Omental fat pad (tissue), 4 donors: ENCODE results near the gene BCL2A1. TPM values are rescaled to one million over a fixed set of nuclear protein-coding genes. Genes with fewer than 3 reads are reported as not detected.
"Not testable (repeated sequence)": the region's sequence is repeated elsewhere in the genome, so short reads cannot be mapped to it uniquely, and the experiment has no call there.

Source experiments
- ATAC-seq: fragments of 150-250 bp; one replicate; pipeline ENCODE4 v1.9.1; 2016; ENCODE audit warnings: mild to moderate bottlenecking, moderate library complexity; ENCODE audit not compliant: low FRiP score
- DNase-seq: peaks from one replicate; pipeline ENCODE4 v3.0.0-alpha.2; 2019; ENCODE audit warnings: low spot score
- total RNA-seq, 4 donors: library from RNA; depleted of rRNA; stranded (reverse); fragments of >200 nt; gene quantifications; one replicate each; pipeline ENCODE4 v1.1.0, GENCODE V29; 2016
- TF ChIP-seq, protein P1 (sequence below), 3 donors: fragments of 450-650 bp; IDR thresholded peaks; one replicate each; pipeline ENCODE4 v1.5.1; 2016 to 2017; ENCODE audit warnings: antibody characterized with exemption in 3 of 3, mild to moderate bottlenecking in 3 of 3, moderate library complexity in 2 of 3

The BCL2A1 gene
- total RNA-seq, 4 donors from 2014 or later = 1.8 to 20.4 (median 16.1) TPM

DNA sequence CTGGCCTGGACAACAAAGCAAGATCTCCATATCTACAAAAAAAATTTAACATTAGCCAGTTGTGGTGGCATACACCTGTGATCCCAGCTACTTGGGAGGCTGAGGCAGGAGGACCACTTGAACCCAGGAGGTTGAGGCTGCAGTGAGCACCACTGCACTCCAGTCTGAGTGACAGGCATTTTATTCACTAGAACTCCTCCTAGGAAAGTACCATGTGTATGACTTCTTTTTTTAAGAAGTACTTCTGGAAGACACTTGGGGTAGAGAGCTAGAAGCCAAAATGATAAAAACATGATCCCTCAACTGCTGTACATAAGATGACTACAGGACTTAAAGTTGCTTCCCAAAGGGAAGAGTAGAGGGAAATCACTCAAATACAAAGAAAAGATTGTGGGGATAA is 24.0 kb downstream of the BCL2A1 start:
- ATAC-seq (no peak), DNase-seq (no peak)

DNA sequence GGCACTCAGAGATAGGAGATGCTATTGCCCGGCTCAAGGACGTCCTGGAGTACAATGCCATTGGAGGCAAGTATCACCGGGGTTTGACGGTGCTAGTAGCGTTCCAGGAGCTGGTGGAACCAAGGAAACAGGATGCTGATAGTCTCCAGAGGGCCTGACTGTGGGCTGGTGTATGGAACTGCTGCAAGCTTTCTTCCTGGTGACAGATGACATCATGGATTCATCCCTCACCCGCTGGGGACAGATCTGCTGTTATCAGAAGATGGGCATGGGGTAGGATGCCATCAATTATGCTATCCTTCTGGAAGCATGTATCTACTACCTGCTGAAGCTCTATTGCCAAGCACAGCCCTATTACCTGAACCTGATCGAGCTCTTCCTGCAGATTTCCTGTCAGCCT is 26.4 kb downstream of the BCL2A1 start:
- ATAC-seq (no peak), DNase-seq (no peak)
- TF ChIP-seq, protein P1, sequence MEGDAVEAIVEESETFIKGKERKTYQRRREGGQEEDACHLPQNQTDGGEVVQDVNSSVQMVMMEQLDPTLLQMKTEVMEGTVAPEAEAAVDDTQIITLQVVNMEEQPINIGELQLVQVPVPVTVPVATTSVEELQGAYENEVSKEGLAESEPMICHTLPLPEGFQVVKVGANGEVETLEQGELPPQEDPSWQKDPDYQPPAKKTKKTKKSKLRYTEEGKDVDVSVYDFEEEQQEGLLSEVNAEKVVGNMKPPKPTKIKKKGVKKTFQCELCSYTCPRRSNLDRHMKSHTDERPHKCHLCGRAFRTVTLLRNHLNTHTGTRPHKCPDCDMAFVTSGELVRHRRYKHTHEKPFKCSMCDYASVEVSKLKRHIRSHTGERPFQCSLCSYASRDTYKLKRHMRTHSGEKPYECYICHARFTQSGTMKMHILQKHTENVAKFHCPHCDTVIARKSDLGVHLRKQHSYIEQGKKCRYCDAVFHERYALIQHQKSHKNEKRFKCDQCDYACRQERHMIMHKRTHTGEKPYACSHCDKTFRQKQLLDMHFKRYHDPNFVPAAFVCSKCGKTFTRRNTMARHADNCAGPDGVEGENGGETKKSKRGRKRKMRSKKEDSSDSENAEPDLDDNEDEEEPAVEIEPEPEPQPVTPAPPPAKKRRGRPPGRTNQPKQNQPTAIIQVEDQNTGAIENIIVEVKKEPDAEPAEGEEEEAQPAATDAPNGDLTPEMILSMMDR (IDR thresholded peaks at IDR 0.05) = no peak

More for the DNA sequence above, 24.0 kb downstream of the BCL2A1 start:
- TF ChIP-seq, protein P1 (IDR thresholded peaks at IDR 0.05) = no peak

DNA sequence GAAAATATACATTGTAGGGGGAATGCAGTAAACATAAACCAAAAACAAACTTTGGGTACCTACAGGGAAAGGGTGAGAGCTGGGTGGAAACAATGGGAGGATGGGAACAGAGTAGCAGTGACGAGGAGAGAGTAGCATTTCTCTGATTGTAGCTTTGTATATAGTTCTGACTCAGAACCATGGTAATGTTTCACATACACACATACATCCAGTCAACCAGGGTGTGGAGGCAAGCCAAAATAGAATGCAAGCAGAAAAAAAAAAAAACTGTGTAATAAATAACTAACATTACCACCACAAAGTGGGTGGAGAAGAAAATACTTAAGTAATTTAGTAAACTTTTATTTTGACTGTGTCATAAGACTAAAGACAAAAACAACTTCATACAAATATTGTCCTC is 27.2 kb downstream of the BCL2A1 start:
- DNase-seq = no peak
- TF ChIP-seq, protein P1 (IDR thresholded peaks at IDR 0.05) = no peak
- no peak for ATAC-seq

DNA sequence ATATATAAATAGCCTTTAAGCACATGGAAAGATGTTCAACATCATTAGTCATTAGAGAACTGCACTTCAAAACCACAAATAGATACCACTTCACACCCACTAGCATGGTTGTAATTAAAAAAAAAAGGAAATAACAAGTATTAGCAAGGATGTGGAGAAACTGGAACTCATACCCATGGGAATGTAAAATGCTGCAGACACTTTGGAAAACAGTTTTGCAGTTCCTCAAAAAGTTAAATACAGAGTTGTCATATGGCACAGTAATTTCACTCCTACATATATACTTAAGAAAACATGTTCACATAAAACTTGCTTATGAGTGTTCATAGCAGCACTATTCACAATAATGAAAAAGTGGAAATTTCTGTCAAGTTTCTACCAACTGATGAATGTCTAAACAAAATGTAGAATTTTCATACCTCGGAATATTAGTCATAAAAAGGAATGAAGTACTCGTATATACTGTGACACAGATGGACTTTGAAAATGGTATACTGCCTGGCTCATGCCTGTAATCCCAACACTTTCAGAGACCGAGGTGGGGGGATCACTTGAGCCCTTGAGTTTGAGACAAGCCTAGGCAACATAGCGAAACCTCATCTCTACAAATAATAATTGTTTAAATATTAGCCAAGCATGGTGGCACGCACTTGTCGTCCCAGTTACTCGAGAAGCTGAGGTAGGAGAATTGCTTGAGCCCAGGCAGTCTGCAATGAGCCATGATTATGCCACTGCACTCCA is 28.1 kb downstream of the BCL2A1 start:
- TF ChIP-seq, protein P1 (IDR thresholded peaks at IDR 0.05) = no peak
- no peak for DNase-seq
- no peak for ATAC-seq

DNA sequence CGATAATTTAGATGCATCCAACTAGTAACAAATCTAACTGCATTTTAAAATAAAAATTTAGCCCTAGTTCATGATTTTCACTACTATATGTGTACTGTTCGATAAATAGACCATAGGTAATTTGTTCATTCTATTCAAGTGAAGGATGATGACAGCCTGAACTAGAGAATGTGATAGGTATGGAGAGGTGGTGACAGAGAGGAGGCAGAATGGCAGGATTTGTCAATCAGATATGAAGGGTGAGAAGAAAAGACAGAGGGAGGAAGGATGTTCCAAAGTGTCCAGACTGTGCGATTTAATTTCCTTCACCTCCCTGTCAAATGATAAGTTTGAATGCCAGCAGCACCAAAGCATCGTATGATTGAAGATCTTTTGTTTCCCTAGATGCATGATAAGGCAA is 31.6 kb downstream of the BCL2A1 start:
- DNase-seq (no peak), ATAC-seq (no peak)
- TF ChIP-seq, protein P1 (IDR thresholded peaks at IDR 0.05) = no peak

DNA sequence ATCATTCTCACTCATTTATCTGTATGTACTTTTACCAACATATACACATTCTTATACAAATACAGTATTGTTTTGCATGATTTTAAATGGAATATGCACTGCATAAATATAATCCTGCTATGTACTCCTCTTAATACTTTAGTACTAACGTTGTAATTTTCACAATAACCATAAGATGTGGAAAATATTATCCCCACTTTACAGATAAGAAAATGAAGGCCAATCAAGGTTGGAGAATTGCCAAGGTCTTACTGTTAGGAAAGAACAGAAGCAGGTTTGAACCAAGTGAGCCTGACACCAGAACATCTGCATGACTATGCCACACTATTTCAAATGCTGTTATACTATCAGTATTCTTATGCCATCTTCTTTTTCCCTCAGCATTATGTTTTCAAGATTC is 32.9 kb downstream of the BCL2A1 start:
- TF ChIP-seq, protein P1 (IDR thresholded peaks at IDR 0.05) = no peak
- DNase-seq = no peak
- no peak for ATAC-seq

DNA sequence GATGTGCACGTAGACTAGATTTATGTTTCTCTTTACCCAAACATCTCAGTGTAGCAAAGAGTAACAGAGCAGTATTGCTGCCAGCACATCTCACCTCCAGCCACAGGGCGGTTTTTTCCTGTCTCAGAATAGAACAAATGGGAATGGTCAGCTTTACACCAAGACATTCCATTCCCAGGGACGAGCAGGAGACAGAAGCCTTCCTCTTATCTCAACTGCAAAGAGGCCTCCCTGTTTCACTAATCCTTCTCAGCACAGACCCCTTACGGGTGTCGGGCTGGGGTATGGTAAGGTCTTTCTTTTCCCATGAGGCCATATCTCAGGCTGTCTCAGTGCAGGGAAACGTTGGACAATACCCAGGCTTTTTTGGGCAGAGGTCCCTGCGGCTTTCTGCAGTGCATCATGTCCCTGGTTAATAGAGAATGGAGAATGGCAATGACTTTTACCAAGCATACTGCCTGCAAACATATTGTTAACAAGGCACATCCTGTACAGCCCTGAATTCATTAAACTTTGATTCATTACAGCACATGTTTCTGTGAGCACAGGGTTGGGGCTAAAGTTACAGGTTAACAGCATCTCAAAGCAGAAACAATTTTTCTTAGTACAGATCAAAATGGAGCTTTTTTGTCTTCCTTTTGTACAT is 35.3 kb downstream of the BCL2A1 start:
- ATAC-seq, DNase-seq: not testable (repeated sequence)
